Esophagus muscularis mucosa (tissue), 4 donors: Measurements from ENCODE around the gene TMEM69.

ENCODE experiments used
- EP300 ChIP-seq: sonication (generic); formaldehyde crosslinking; IDR thresholded peaks from one replicate; pipeline ENCODE4 v1.6.1; 2017; ENCODE audit warnings: antibody characterized with exemption
- POLR2A ChIP-seq: fragments of 450-650 bp; IDR thresholded peaks from one replicate; pipeline ENCODE4 v1.6.1; 2017; ENCODE audit warnings: antibody characterized with exemption, moderate library complexity, mild to moderate bottlenecking, low read depth
- POLR2AphosphoS5 ChIP-seq, 2 donors: sonication (generic); formaldehyde crosslinking; IDR thresholded peaks; one replicate each; pipeline ENCODE4 v1.6.1; 2017; ENCODE audit warnings: antibody characterized with exemption in 2 of 2
- TF ChIP-seq, protein P1 (sequence below), 3 experiments: fragments of 200-600 bp in 2 of 3; fragments of 450-650 bp in 1 of 3; sonication (generic) in 2 of 3; IDR thresholded peaks; one replicate each; pipeline ENCODE4 v1.5.1; 2017 to 2019; ENCODE audit warnings: antibody characterized with exemption in 3 of 3, mild to moderate bottlenecking in 2 of 3, moderate library complexity in 1 of 3

- TF ChIP-seq, protein P1, sequence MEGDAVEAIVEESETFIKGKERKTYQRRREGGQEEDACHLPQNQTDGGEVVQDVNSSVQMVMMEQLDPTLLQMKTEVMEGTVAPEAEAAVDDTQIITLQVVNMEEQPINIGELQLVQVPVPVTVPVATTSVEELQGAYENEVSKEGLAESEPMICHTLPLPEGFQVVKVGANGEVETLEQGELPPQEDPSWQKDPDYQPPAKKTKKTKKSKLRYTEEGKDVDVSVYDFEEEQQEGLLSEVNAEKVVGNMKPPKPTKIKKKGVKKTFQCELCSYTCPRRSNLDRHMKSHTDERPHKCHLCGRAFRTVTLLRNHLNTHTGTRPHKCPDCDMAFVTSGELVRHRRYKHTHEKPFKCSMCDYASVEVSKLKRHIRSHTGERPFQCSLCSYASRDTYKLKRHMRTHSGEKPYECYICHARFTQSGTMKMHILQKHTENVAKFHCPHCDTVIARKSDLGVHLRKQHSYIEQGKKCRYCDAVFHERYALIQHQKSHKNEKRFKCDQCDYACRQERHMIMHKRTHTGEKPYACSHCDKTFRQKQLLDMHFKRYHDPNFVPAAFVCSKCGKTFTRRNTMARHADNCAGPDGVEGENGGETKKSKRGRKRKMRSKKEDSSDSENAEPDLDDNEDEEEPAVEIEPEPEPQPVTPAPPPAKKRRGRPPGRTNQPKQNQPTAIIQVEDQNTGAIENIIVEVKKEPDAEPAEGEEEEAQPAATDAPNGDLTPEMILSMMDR (IDR thresholded peaks at IDR 0.05) = no peak
- TF ChIP-seq POLR2AphosphoS5 (IDR thresholded peaks at IDR 0.05) (no peak), EP300 (no peak), POLR2A (no peak)
Measured at GRCh38 chr1:45685308-45686014, 2.5 kb upstream of the TMEM69 start.
